GM19025 (cell line): ENCODE data around the gene IGSF3.

Source experiments
- ATAC-seq: cut with Tn5 transposase; IDR thresholded peaks from one replicate; pipeline ENCODE4 v1.9.1; 2021; ENCODE audit warnings: mild to moderate bottlenecking, low read depth, moderate library complexity; ENCODE audit not compliant: unreplicated experiment

IGSF3 gene

GRCh38 chr1:116686723-116687352 is 19.3 kb upstream of the IGSF3 start:
- no peak for ATAC-seq

- ATAC-seq: no peak
Measured at GRCh38 chr1:116686175-116686574, 18.6 kb upstream of the IGSF3 start.

- ATAC-seq: no peak
Measured at GRCh38 chr1:116684575-116684974, 17.0 kb upstream of the IGSF3 start.

GRCh38 chr1:116682641-116683221 is 15.2 kb upstream of the IGSF3 start:
- ATAC-seq: no peak

GRCh38 chr1:116681343-116681899 is 13.9 kb upstream of the IGSF3 start:
- ATAC-seq: no peak

GRCh38 chr1:116680752-116681151 is 13.2 kb upstream of the IGSF3 start:
- no peak for ATAC-seq

GRCh38 chr1:116679828-116680628 is 12.5 kb upstream of the IGSF3 start:
- ATAC-seq: no peak

- no peak for ATAC-seq
Measured at GRCh38 chr1:116679091-116679827, 11.7 kb upstream of the IGSF3 start.

GRCh38 chr1:116678732-116679090 is 11.2 kb upstream of the IGSF3 start:
- no peak for ATAC-seq

GRCh38 chr1:116677474-116678062 is 10.0 kb upstream of the IGSF3 start:
- no peak for ATAC-seq

GRCh38 chr1:116676291-116676690 is 8.8 kb upstream of the IGSF3 start:
- no peak for ATAC-seq

GRCh38 chr1:116674751-116675150 is 7.2 kb upstream of the IGSF3 start:
- ATAC-seq: no peak

GRCh38 chr1:116674011-116674531 is 6.5 kb upstream of the IGSF3 start:
- ATAC-seq: no peak

GRCh38 chr1:116671912-116672311 is 4.4 kb upstream of the IGSF3 start:
- no peak for ATAC-seq

- ATAC-seq: no peak
Measured at GRCh38 chr1:116671072-116671760, 3.7 kb upstream of the IGSF3 start.

- ATAC-seq: no peak
Measured at GRCh38 chr1:116668277-116668676, 744 bp upstream of the IGSF3 start.

- peak; percentile 16 for ATAC-seq
Measured at GRCh38 chr1:116667078-116667574, 407 bp downstream of the IGSF3 start.

GRCh38 chr1:116666187-116667077 is 1.1 kb downstream of the IGSF3 start:
- ATAC-seq: no peak
